ENCODE data around the gene FIGNL2.

The FIGNL2 gene

DNA sequence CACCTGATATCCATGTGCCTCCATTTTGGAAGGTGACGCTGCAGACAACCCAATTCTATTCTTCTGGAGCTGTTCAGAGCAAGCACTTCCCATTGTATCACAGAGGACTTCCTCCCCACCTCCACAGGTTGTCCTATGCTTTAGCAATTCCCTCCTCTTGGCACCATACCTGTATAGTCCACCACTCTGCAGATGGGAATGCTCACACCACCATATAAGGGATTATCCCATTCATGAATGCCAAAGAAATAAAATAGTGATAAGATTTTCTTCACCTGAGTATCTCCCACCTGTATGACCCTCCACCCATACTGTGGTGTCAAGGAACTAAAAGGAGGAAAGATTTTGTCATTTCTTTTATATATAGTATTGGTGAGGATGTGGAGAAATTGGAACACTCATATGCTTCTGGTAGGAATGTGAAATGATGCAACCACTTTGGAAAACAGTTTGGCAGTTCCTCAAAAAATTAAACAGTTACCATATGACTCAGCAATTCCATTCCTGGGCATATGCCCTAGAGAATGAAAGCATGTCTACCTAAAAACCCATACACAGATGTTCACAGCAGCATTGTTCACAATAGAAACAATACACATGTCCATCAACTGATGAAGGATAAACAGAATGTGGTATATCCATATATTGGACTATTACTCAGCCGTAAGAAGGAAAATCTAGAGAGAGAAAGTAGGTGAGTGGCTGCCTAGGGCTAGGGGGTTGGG lies 75.2 kb downstream of the FIGNL2 start:
- DNase-seq (ENCODE audit: low read depth), result no peak

DNA sequence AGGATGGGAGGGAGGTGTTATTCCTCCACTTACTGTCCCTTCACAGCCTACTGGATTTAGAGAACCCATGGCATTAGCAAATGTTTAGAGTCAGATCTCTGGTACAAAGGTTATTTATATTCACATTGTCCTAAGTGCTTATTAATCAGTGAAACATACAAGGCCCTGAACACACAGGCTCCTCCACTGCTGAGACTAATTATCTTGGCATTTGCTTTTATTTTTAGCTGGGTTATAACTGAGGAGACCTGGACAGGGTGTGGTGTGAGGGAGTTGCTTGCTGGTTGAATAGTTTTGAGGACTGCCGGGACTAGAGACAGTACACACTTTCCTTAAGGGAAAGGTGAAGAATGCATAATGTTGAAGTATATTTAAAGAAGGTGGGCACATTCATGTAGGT lies 77.5 kb downstream of the FIGNL2 start:
- DNase-seq (ENCODE audit: low read depth), result no peak
